Ammon's horn (tissue), 1 donor: ENCODE data around the gene GALNT10.
A peak's percentile ranks its signal among the peaks of the same experiment; 100 is the strongest.

Experiments used
- DNase-seq: peaks from one replicate; pipeline ENCODE4 v3.0.0-alpha.2; 2016; ENCODE audit warnings: low spot score

GALNT10 gene

GRCh38 chr5:154265197-154265773, 74.8 kb downstream of the GALNT10 start:
- DNase-seq = no peak

- no peak for DNase-seq
These were observed 77.0 kb downstream of the GALNT10 start for GRCh38 chr5:154267516-154267915.

GRCh38 chr5:154268073-154268472, 77.5 kb downstream of the GALNT10 start:
- DNase-seq = no peak

GRCh38 chr5:154269414-154269813, 78.9 kb downstream of the GALNT10 start:
- DNase-seq = no peak

GRCh38 chr5:154271466-154271865, 80.9 kb downstream of the GALNT10 start:
- no peak for DNase-seq

GRCh38 chr5:154271936-154272514, 81.5 kb downstream of the GALNT10 start:
- DNase-seq = no peak

- peak; percentile 52 for DNase-seq
These were observed 82.6 kb downstream of the GALNT10 start for GRCh38 chr5:154273028-154273617.

GRCh38 chr5:154273963-154274827, 83.7 kb downstream of the GALNT10 start:
- DNase-seq = no peak

- no peak for DNase-seq
These were observed 84.3 kb downstream of the GALNT10 start for GRCh38 chr5:154274828-154275185.

- DNase-seq = no peak
These were observed 85.0 kb downstream of the GALNT10 start for GRCh38 chr5:154275566-154275965.

- no peak for DNase-seq
These were observed 85.9 kb downstream of the GALNT10 start for GRCh38 chr5:154276261-154276972.

GRCh38 chr5:154276973-154277331, 86.4 kb downstream of the GALNT10 start:
- DNase-seq = no peak

- no peak for DNase-seq
These were observed 87.0 kb downstream of the GALNT10 start for GRCh38 chr5:154277499-154277898.

- DNase-seq = no peak
These were observed 87.7 kb downstream of the GALNT10 start for GRCh38 chr5:154278186-154278585.

GRCh38 chr5:154278908-154279307, 88.4 kb downstream of the GALNT10 start:
- no peak for DNase-seq

GRCh38 chr5:154284433-154284832, 93.9 kb downstream of the GALNT10 start:
- no peak for DNase-seq

- no peak for DNase-seq
These were observed 95.3 kb downstream of the GALNT10 start for GRCh38 chr5:154285661-154286408.

- DNase-seq = no peak
These were observed 96.0 kb downstream of the GALNT10 start for GRCh38 chr5:154286557-154286956.

- no peak for DNase-seq
These were observed 96.6 kb downstream of the GALNT10 start for GRCh38 chr5:154287136-154287535.

GRCh38 chr5:154288145-154288544, 97.6 kb downstream of the GALNT10 start:
- peak; percentile 68 for DNase-seq

- DNase-seq = no peak
These were observed 101.4 kb downstream of the GALNT10 start for GRCh38 chr5:154291917-154292316.

GRCh38 chr5:154293219-154293618, 102.7 kb downstream of the GALNT10 start:
- no peak for DNase-seq
